K562 (cell line): ENCODE data around the gene KCNJ8.

ENCODE experiments used
- BRCA1 ChIP-seq, 2 experiments: fragments of 450-650 bp in 1 of 2; sonication (generic) in 1 of 2; formaldehyde crosslinking in 1 of 2; IDR thresholded peaks; 2 replicates each; pipeline versions ENCODE4 v1.5.0 to v1.6.1; 2017 to 2020; ENCODE audit warnings: mild to moderate bottlenecking in 1 of 2, missing genetic modification reagents in 1 of 2
- CTCF ChIP-seq, 3 experiments: IDR thresholded peaks in 2 of 3; conservative IDR thresholded peaks in 1 of 3; 2 replicates each; pipeline ENCODE4 v1.5.1; 2011 to 2012; ENCODE audit warnings: low read length in 3 of 3, mild to moderate bottlenecking in 3 of 3, control low read depth in 2 of 3, improper control_type of control experiment in 1 of 3, inconsistent platforms in 1 of 3, low read depth in 1 of 3, mixed read lengths in 1 of 3, moderate library complexity in 1 of 3; ENCODE audit not compliant: insufficient read depth in 2 of 3
- FOXJ3 ChIP-seq: sonication (generic); formaldehyde crosslinking; IDR thresholded peaks from 2 replicates; pipeline ENCODE4 v1.4.0; 2020; ENCODE audit warnings: mild to moderate bottlenecking, missing genetic modification reagents
- SMARCE1 ChIP-seq: fragments of 450-650 bp; IDR thresholded peaks from 2 replicates; pipeline ENCODE4 v1.7.1; 2016; ENCODE audit warnings: mild to moderate bottlenecking
- TAF1 ChIP-seq: IDR thresholded peaks from 2 replicates; pipeline ENCODE4 v1.6.1; 2011; ENCODE audit warnings: mild to moderate bottlenecking, low read length, moderate library complexity; ENCODE audit not compliant: insufficient read depth, control insufficient read depth, severe bottlenecking; ENCODE audit errors: extremely low read depth
- TOE1 ChIP-seq, 2 experiments: fragments of 450-650 bp in 1 of 2; sonication (generic) in 1 of 2; formaldehyde crosslinking in 1 of 2; IDR thresholded peaks; 2 replicates each; pipeline versions ENCODE4 v1.7.1 to v1.8.0; 2016 to 2022; ENCODE audit warnings: borderline replicate concordance in 2 of 2, mild to moderate bottlenecking in 2 of 2, antibody characterized with exemption in 1 of 2, inconsistent platforms in 1 of 2, low read depth in 1 of 2, missing genetic modification reagents in 1 of 2, moderate library complexity in 1 of 2
- ZNF280A ChIP-seq: fragments of 450-650 bp; IDR thresholded peaks from 2 replicates; pipeline ENCODE4 v1.6.1; 2018; ENCODE audit warnings: mild to moderate bottlenecking, low read depth; ENCODE audit not compliant: partially characterized antibody

DNA sequence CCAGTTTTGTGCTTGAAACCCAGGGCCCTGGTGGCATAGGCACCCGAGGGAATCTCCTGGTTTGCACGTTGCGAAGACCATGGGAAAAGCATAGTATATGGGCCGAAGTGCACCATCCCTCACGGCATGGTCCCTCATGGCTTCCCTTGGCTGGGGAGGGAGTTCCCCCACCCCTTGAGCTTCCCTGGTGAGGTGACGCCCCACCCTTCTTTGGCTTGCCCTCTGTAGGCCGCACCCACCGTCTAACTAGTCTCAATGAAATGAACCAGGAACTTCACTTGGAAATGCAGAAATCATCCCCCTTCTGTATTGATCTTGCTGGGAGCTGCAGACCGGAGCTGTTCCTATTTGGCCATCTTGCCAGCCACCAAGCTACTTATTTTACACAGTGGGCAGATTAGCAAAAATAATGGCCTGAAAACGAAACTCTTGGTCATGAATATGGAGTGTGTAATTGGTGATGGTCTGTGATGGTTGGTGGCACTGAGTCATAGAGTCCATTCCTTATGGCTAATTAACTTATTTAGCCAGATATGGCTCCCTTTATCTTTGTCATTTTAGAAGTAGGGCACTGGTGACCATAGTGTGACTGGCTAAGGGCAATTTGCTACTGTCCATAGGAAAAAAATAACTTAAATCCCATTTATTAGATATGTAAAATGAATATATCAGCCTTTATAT lies 21.3 kb upstream of the KCNJ8 start:
- TF ChIP-seq CTCF (IDR thresholded peaks at IDR 0.05 in 2 of 3, conservative IDR thresholded peaks at IDR 0.05 in 1 of 3; ENCODE audit: insufficient read depth in 2 of 3, low read depth in 1 of 3, low read length in 3 of 3): no peak
- TF ChIP-seq TOE1 (IDR thresholded peaks at IDR 0.05; ENCODE audit: borderline replicate concordance): no peak
- TF ChIP-seq TOE1 (CRISPR knock-in tag; IDR thresholded peaks at IDR 0.05; ENCODE audit: borderline replicate concordance, low read depth): no peak
- no peak for TF ChIP-seq FOXJ3 (CRISPR knock-in tag)
- TF ChIP-seq ZNF280A: no peak
- TF ChIP-seq TAF1: no peak
- no peak for TF ChIP-seq SMARCE1
- no peak for TF ChIP-seq BRCA1 (IDR thresholded peaks at IDR 0.05)
- TF ChIP-seq BRCA1 (CRISPR knock-in tag; IDR thresholded peaks at IDR 0.05): no peak
